Measurements from ENCODE around the gene TMEM179. TPM values are rescaled to one million over a fixed set of nuclear protein-coding genes. Genes with fewer than 3 reads are reported as not detected.

Gene TMEM179
- total RNA-seq, 4 donors from 2014 or later = 3.1 TPM; not detected in 3

GRCh38 chr14:104601786-104602185 lies 2.8 kb downstream of the TMEM179 start:
- no peaks in the 10 kb centered on the region for H3K4me1 ChIP-seq

DNA sequence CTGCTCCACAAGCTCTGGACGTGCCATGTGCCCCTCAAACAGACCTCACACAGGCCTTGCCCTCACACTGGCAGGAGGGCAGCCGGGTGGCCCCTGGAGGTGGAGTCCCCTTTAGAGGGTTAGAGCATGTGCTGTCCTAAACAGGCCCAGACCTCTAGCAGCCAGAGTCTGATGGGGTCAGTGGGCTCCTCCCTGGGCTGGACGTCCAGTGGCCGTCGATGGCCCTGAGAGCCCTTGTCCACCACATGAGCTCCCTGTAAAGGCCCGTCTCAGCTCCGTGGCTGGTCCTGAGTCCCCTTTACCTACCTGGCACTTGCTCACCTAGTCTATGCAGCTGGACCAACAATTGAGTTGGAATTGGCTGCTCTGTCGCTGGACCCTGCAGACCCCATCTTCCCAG lies 3.8 kb downstream of the TMEM179 start:
- H3K27ac ChIP-seq = no peak overlapping the region
- WGBS, 2 donors = 80 to 83% methylated on average over 8 of the region's 8 CpGs
- H3K4me3 ChIP-seq (replicated peaks in 1 of 3) = no peak overlapping the region
- no peak for DNase-seq
- no peak for TF ChIP-seq CTCF (IDR thresholded peaks at IDR 0.05)
- no peak for TF ChIP-seq POLR2A (IDR thresholded peaks at IDR 0.05)
- H3K9me3 ChIP-seq = no peaks in the 10 kb centered on the region
- no peaks in the 10 kb centered on the region for H3K4me1 ChIP-seq
- intact Hi-C loops (cut with DNase I) = no loop called here
- no peaks in the 10 kb centered on the region for H3K36me3 ChIP-seq
- H3K27me3 ChIP-seq = no peaks in the 10 kb centered on the region

More at GRCh38 chr14:104601786-104602185, 2.8 kb downstream of the TMEM179 start:
- Histone ChIP-seq H3K36me3 (no peaks in the 10 kb centered on the region), H3K27me3 (no peaks in the 10 kb centered on the region), H3K27ac (no peak overlapping the region), H3K9me3 (no peaks in the 10 kb centered on the region), H3K4me3 (replicated peaks in 1 of 3) (no peak overlapping the region)
- intact Hi-C loops (cut with DNase I) = no loop called here
- DNase-seq = no peak
- 59 to 71% methylated on average over 6 to 7 of the region's 9 CpGs for WGBS, 2 donors
- no peak for TF ChIP-seq POLR2A (IDR thresholded peaks at IDR 0.05)
- no peak for TF ChIP-seq CTCF (IDR thresholded peaks at IDR 0.05)

DNA sequence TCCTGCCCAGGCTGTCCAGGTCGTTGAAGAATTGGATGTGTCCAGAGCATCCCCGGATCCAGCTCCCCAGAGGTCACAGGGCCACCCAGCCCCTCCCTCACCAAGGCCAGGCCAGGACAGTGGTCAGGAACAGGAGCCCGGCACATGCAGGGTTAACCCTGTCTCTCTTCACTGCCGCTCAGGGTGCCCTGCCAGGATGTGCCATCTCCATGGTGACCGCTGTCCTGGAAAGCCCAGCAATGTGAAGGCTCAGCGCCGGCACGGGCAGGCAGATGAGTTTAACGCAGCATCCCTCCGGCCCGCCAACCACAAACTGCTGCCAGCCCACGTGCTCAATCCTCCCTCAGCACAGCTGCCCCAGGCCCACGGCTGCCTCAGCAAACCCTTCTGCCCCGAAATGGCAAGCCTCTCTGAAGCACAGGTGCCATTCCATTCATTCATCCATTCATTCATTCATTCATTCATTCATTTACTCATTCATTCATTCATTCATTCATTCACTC lies 4.4 kb downstream of the TMEM179 start:
- H3K4me3 ChIP-seq (replicated peaks in 1 of 3) = no peak overlapping the region
- no peak overlapping the region for H3K27ac ChIP-seq
- 21 to 32% methylated on average over 9 to 13 of the region's 14 CpGs for WGBS, 2 donors
- intact Hi-C loops (cut with DNase I) = no loop called here
- no peaks in the 10 kb centered on the region for H3K9me3 ChIP-seq
- H3K4me1 ChIP-seq = no peaks in the 10 kb centered on the region
- H3K36me3 ChIP-seq = no peaks in the 10 kb centered on the region
- no peak for TF ChIP-seq POLR2A (IDR thresholded peaks at IDR 0.05)
- no peak for TF ChIP-seq CTCF (IDR thresholded peaks at IDR 0.05)
- DNase-seq = no peak
- H3K27me3 ChIP-seq = no peaks in the 10 kb centered on the region

DNA sequence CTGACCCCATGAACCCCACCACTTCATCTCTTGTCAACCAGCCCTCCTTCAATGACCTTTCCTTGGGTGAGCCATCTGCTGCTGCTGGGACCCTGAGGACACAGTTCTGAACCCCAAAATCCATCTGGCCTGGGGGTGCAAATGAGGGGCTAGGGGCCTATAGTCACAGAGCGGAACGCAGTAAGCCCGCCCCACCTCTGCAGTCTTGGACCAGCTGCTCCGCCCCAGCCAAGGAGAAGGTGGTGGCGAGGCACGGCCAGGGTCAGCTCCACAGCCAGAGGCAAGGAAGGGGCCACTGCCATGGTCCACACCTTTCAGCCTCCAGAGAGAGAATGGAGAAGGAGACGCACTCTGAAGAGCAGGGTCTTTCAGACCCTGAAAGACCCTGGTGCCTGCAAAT lies 5.1 kb downstream of the TMEM179 start:
- Histone ChIP-seq H3K4me1 (no peaks in the 10 kb centered on the region), H3K27ac (no peak overlapping the region), H3K9me3 (no peaks in the 10 kb centered on the region), H3K4me3 (replicated peaks in 1 of 3) (no peak overlapping the region), H3K36me3 (no peaks in the 10 kb centered on the region), H3K27me3 (no peaks in the 10 kb centered on the region)
- no peak for DNase-seq
- intact Hi-C loops (cut with DNase I) = no loop called here
- 89 to 99% methylated on average over 7 of the region's 7 CpGs for whole genome bisulfite sequencing, 2 donors
- TF ChIP-seq CTCF (IDR thresholded peaks at IDR 0.05) (no peak), POLR2A (IDR thresholded peaks at IDR 0.05) (no peak)

DNA sequence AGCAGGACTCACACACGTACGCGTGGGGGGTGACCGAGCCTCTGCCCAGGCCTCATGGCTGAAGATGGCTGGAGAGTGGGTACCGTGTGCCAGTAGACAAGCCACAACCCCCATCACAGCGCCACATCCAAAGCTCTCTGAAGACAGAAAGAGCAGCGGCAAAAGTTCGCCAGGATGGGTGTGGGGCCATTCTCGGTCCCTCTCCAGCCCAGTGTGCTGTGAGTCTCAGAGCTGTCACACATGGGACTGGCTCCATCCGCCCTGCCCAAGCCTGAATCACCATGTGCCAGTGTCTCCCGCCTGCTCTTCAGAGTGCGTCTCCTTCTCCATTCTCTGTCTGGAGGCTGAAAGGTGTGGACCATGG lies 5.7 kb downstream of the TMEM179 start:
- intact Hi-C loops (cut with DNase I) = no loop called here
- H3K4me1 ChIP-seq = no peaks in the 10 kb centered on the region
- no peak for DNase-seq
- TF ChIP-seq CTCF (IDR thresholded peaks at IDR 0.05) = no peak
- TF ChIP-seq POLR2A (IDR thresholded peaks at IDR 0.05) = no peak
- H3K36me3 ChIP-seq = no peaks in the 10 kb centered on the region
- H3K4me3 ChIP-seq (replicated peaks in 1 of 3) = no peak overlapping the region
- no peaks in the 10 kb centered on the region for H3K9me3 ChIP-seq
- H3K27me3 ChIP-seq = no peaks in the 10 kb centered on the region
- WGBS, 2 donors = 82 to 88% methylated on average over 4 to 11 of the region's 12 CpGs
- H3K27ac ChIP-seq = no peak overlapping the region
